G401 (cell line): ENCODE measurements around the gene KREMEN1. TPM values are rescaled to one million over a fixed set of nuclear protein-coding genes. Genes with fewer than 3 reads are reported as not detected.

Source experiments
- DNase-seq: peaks from one replicate; pipeline ENCODE4 v3.0.0-alpha.2; 2015; ENCODE audit warnings: low spot score
- in situ Hi-C: cut with HindIII; loops from 2 replicates; pipeline ENCODE4 v1.10.0; 2016; ENCODE audit warnings: low sequenced_read_pairs, mixed read lengths
- total RNA-seq: library from RNA; depleted of rRNA; stranded (reverse); fragments of >200 nt; shearing (Covaris generic); gene quantifications from 2 replicates; pipeline ENCODE4 v1.2.3, GENCODE V29; 2014

The KREMEN1 gene
- total RNA-seq, 1 experiment from 2014 or later: 9.3 TPM

DNA sequence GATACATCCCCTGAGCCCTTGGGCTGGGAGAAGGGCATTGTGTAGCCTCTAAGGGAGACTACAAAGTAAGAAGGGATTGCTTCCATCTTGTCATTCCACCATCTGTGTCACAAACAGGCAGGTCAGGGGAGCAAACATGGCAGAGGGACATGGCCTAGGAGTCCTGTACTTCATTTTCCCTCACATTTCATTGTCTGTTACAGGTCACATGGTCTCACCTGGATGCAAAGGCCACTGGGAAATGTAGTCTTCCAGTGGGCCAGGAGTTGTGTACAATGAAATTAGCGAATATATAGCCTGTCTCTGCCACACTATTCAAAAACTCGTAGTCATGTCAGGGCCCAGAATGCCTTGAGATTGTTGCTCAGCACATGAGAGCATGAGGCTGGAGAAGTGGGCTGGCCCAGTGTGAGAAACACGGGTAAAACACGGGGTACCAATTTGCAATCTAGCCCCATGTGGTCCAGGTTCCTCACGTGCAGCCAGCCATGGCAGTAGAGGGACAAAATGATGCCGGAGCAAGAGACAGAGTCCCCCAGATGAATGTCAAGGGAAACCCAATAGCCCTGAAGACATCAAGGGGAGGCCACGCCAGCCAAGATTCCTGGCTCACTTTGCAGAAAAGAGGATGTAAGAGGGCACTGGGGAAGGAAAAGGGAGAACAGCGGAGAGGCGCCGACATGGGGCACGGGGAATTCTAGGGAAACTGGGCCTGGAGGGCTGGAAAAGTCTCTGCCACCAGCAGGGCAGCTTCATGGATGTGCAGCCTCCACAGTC is 85.1 kb downstream of the KREMEN1 start:
- no peak for DNase-seq
- in situ Hi-C loops: no loop called here

GRCh38 chr22:29158546-29158945 is 85.7 kb downstream of the KREMEN1 start:
- in situ Hi-C loops: no loop called here
- DNase-seq: no peak

GRCh38 chr22:29163808-29164207 is 91.0 kb downstream of the KREMEN1 start:
- DNase-seq: no peak
- in situ Hi-C loops: no loop called here

GRCh38 chr22:29165321-29166060 is 92.7 kb downstream of the KREMEN1 start:
- in situ Hi-C loops: no loop called here
- no peak for DNase-seq

- in situ Hi-C loops: no loop called here
- no peak for DNase-seq
Observed at GRCh38 chr22:29166180-29166579, 93.3 kb downstream of the KREMEN1 start.

DNA sequence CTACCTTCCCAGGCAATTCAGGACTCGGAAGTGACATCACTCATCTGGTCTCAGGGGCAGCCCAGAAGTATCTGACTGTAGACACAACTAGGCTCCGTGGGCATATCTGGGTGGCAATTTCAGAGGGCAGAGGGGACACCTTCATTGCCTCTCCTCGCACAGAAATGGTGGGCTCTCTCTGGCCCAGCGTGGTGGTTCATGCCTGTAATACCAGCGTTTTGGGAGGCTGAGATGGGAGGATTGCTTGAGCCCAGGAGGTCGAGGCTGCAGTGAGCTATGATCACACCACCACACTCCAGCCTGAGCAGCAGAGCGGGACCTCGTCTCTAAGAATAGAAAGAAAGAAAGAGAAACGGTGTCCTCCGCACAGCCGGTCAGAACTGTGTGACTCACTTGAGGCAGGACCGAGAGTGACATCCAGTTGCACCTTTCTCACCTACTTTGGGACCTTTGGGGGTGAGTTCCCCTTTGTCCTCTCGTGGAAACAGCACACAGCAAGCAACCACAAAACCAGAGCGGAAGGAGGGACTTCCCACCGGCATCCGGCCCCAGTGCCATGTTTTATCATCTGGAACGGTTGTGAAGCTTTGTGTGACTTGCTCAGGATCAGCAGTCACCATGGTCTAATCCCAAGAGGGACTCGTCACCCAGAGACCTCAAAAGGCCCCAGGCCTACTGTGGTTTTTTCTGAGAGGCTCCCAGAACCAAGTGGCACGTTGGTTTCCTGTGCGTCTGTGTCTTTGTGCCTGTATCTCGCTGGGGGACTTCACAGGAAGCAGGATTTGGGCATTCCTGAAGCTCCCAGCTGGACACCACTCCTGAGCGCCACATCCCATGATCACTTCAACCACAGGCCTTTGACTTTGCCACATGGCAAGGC is 94.4 kb downstream of the KREMEN1 start:
- in situ Hi-C loops: no loop called here
- DNase-seq: no peak

GRCh38 chr22:29171721-29172120 is 98.9 kb downstream of the KREMEN1 start:
- in situ Hi-C loops: no loop called here

GRCh38 chr22:29172216-29172615 is 99.4 kb downstream of the KREMEN1 start:
- no peak for DNase-seq
- in situ Hi-C loops: no loop called here

More at GRCh38 chr22:29171721-29172120, 98.9 kb downstream of the KREMEN1 start:
- no peak for DNase-seq

DNA sequence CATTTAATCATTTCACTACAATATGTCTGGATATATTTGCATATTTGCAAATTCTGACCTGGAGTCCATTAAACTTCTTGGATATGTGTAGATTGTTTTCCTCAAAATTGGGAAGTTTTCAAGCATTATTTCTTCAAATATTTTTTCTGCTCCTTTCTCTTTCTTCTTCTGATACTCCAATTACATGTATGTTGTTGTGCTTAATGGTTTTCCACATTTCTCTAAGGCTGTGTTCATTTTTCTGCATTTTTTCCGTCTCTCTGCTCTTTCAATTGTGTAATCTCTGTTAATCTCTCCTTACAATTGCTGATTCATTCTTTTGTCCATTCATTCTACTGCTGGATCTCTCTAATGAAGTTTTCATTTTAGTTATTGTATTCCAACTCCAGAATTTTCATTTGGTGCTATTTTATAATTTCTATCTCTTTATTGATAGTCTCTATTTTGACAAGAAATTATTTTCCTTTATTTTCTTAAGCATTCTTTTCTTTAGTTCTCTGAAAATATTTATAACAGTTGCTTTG is 102.5 kb downstream of the KREMEN1 start:
- DNase-seq: no peak
- in situ Hi-C loops: no loop called here

GRCh38 chr22:29183971-29184848 is 111.4 kb downstream of the KREMEN1 start:
- in situ Hi-C loops: no loop called here
- no peak for DNase-seq

DNA sequence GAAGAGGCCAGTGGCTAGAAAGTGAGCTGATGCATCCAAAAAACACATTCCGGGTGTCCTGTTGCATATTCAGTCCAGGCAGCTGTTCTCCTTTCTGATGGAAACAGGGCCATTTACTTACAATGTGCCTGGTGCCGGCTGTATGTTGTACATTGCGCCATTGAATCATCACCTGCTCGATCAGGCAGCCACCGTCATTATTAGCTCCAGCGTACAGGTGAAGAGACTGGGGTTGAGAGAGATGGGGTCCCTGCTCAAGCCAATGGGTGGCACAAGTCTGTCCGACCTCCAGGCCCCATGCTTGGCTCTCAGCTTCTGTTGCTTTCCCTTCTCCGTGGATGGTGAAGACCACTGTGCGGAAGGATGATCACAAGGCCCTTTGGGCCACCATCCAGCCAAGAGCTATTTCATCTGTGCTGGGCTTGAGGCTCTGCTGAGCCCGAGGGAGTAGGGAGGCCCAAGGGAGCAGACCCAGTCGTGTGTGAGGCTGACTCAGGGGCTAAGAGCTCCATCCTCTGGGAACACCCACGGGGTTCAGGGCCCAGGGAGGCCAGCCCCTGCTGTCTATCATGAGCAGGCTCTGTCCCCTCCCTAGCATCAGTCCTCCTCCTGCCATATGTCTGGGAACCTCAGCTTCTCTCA is 112.1 kb downstream of the KREMEN1 start:
- in situ Hi-C loops: no loop called here
- DNase-seq: no peak

DNA sequence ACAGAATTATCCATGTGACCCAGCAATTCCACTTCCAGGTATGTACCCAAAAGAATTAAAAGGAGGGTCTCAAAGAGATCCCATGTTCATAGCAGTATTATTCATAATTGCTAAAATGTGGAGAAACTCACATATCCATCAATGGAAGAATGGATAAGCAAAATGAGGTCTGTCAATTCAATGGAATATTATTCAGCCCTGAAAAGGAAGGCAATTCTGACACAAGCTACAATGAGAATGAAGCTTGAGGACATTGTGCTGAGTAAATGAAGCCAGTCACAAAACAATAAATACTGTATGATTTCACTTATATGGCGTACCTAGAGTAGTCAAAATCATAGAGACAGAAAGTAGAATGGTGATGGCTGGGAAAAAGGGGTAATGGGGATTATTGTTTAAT is 113.5 kb downstream of the KREMEN1 start:
- in situ Hi-C loops: no loop called here

GRCh38 chr22:29187831-29188230 is 115.0 kb downstream of the KREMEN1 start:
- in situ Hi-C loops: no loop called here
- peak; percentile 66 for DNase-seq

More for the DNA sequence above, 113.5 kb downstream of the KREMEN1 start:
- no peak for DNase-seq

DNA sequence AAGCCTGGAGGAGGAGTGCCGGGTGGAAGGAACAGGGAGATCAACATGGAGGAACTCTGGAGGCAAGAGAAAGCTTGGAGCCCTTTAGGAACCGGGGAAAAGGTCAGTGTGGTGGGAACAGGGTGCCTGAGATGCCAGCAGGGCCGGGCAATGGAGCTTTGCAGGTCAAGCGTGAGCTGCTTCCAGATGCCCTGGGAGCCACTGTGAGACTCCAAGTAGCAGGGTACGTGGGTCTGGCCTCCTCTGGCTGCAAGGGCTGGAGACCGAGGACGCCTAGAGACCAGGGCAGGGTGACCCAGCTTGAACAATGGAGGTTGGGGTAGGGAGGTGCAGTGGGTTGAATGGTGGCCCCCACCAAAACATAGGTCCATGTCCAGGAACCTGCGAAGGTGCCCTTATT is 117.2 kb downstream of the KREMEN1 start:
- no peak for DNase-seq
- in situ Hi-C loops: no loop called here

- no peak for DNase-seq
- in situ Hi-C loops: no loop called here
Observed at GRCh38 chr22:29190918-29191317, 118.1 kb downstream of the KREMEN1 start.

DNA sequence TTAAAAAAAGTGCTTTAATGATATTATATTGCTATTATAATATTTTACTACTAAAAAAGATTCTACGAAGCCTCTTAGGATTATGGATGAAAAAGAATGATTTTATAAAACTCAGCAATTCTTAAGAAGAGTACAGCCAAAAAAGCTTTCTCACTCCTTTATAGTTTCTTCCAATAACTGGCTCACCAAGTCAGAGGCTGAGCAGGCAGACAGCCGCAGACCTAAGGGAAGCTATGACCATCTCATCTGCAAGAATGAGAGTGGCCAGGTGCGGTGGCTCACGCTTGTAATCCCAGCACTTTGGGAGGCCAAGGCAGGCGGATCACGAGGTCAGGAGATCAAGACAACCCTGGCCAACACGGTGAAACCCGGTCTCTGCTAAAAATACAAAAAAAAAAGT is 120.2 kb downstream of the KREMEN1 start:
- DNase-seq: no peak
- in situ Hi-C loops: no loop called here

DNA sequence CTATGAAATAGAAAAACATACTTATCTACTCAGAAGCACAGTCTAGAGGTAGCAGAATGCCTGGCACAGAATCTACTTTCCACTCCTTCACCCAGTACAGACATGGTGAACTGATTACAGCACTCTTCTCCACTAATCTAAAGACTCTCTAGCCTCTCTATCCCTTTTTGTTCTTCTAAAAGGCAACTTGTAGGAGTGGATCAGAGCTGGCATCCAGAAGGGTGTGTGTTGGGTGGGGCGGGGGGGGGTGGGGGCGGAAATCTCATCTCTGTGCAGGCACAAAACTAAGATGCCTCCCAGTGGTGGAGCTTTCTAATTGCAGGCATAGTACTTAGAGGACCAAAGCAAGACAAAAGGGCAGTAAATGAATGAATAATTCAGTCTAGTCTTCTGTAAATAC is 121.3 kb downstream of the KREMEN1 start:
- in situ Hi-C loops: no loop called here
- no peak for DNase-seq
